Liver (tissue), 9 donors: ENCODE results near the gene MIPEP. TPM values are rescaled to one million over a fixed set of nuclear protein-coding genes. Genes with fewer than 3 reads are reported as not detected.

Source experiments
- DNase-seq: peaks from one replicate; pipeline ENCODE4 v3.0.0-alpha.2; 2017; ENCODE audit warnings: low spot score
- H3K27ac ChIP-seq, 2 donors: one replicate each; pipeline ENCODE4 v1.7.0; 2013; ENCODE audit warnings: inconsistent platforms in 2 of 2, low read length in 2 of 2, control low read depth in 1 of 2, low read depth in 1 of 2, mild to moderate bottlenecking in 1 of 2
- H3K27me3 ChIP-seq, 4 donors: one replicate each; pipeline versions ENCODE4 v1.6.1 to v1.7.0; 2013; ENCODE audit warnings: low read length in 3 of 4, inconsistent platforms in 1 of 4, mild to moderate bottlenecking in 1 of 4, moderate library complexity in 1 of 4; ENCODE audit not compliant: control insufficient read depth in 4 of 4, insufficient read depth in 4 of 4
- H3K36me3 ChIP-seq, 4 donors: one replicate each; pipeline versions ENCODE4 v1.6.1 to v1.7.0; 2013; ENCODE audit warnings: low read length in 3 of 4, mild to moderate bottlenecking in 3 of 4, low read depth in 1 of 4, moderate library complexity in 1 of 4; ENCODE audit not compliant: control insufficient read depth in 4 of 4, insufficient read depth in 3 of 4
- H3K4me1 ChIP-seq, 4 donors: one replicate each; pipeline versions ENCODE4 v1.6.1 to v1.7.0; 2013; ENCODE audit warnings: low read length in 3 of 4, mild to moderate bottlenecking in 3 of 4, moderate library complexity in 1 of 4; ENCODE audit not compliant: control insufficient read depth in 4 of 4, insufficient read depth in 4 of 4
- H3K4me3 ChIP-seq, 3 donors: one replicate each; pipeline versions ENCODE4 v1.6.1 to v1.7.0; 2013; ENCODE audit warnings: low read length in 3 of 3, control low read depth in 1 of 3, low read depth in 1 of 3, mild to moderate bottlenecking in 1 of 3
- H3K9ac ChIP-seq, 2 donors: one replicate each; pipeline ENCODE4 v1.7.0; 2013; ENCODE audit warnings: low read length in 2 of 2, mild to moderate bottlenecking in 2 of 2, moderate library complexity in 2 of 2, control low read depth in 1 of 2, low read depth in 1 of 2
- H3K9me3 ChIP-seq, 4 donors: one replicate each; pipeline versions ENCODE4 v1.6.1 to v1.7.0; 2013; ENCODE audit warnings: low read length in 3 of 4; ENCODE audit not compliant: control insufficient read depth in 4 of 4
- EGR1 ChIP-seq, 2 donors: IDR thresholded peaks; 2 replicates each; pipeline ENCODE4 v1.6.1; 2016 to 2018; ENCODE audit warnings: antibody characterized with exemption in 2 of 2, low read depth in 2 of 2
- FOXA1 ChIP-seq: IDR thresholded peaks from 2 replicates; pipeline ENCODE4 v1.6.1; 2016; ENCODE audit warnings: antibody characterized with exemption
- FOXA2 ChIP-seq: IDR thresholded peaks from 2 replicates; pipeline ENCODE4 v1.6.1; 2016; ENCODE audit warnings: antibody characterized with exemption
- GABPA ChIP-seq, 2 donors: IDR thresholded peaks in 1 of 2; conservative IDR thresholded peaks in 1 of 2; 2 replicates each; pipeline ENCODE4 v1.6.1; 2016; ENCODE audit warnings: antibody characterized with exemption in 2 of 2, mild to moderate bottlenecking in 1 of 2, moderate library complexity in 1 of 2
- HNF4A ChIP-seq, 2 donors: conservative IDR thresholded peaks; 2 replicates each; pipeline ENCODE4 v1.6.1; 2016; ENCODE audit warnings: antibody characterized with exemption in 2 of 2, mild to moderate bottlenecking in 2 of 2
- HNF4G ChIP-seq: IDR thresholded peaks from 2 replicates; pipeline ENCODE4 v1.6.1; 2016; ENCODE audit warnings: antibody characterized with exemption
- JUND ChIP-seq, 2 donors: IDR thresholded peaks; 2 replicates each; pipeline ENCODE4 v1.6.1; 2016; ENCODE audit warnings: antibody characterized with exemption in 2 of 2
- NR2F2 ChIP-seq: IDR thresholded peaks from 2 replicates; pipeline ENCODE4 v1.6.1; 2016; ENCODE audit warnings: antibody characterized with exemption
- RAD21 ChIP-seq, 2 donors: IDR thresholded peaks; 2 replicates each; pipeline ENCODE4 v1.6.1; 2016; ENCODE audit warnings: antibody characterized with exemption in 2 of 2, mild to moderate bottlenecking in 2 of 2
- RXRA ChIP-seq, 2 donors: IDR thresholded peaks; 2 replicates each; pipeline ENCODE4 v1.6.1; 2017 to 2018; ENCODE audit warnings: antibody characterized with exemption in 2 of 2, mild to moderate bottlenecking in 1 of 2
- SP1 ChIP-seq: IDR thresholded peaks from 2 replicates; pipeline ENCODE4 v1.6.1; 2018; ENCODE audit warnings: antibody characterized with exemption, mild to moderate bottlenecking
- TAF1 ChIP-seq: conservative IDR thresholded peaks from 2 replicates; pipeline ENCODE4 v1.6.1; 2016; ENCODE audit warnings: antibody characterized with exemption, mild to moderate bottlenecking
- YY1 ChIP-seq: IDR thresholded peaks from 2 replicates; pipeline ENCODE4 v1.6.1; 2016; ENCODE audit warnings: antibody characterized with exemption, mild to moderate bottlenecking
- whole genome bisulfite sequencing: extraction: QIAGEN DNeasy Blood & Tissue Kit; methylation state at CpG from one replicate; pipeline ENCODE4 v1.1.7; 2013; 5-methylcytosine and 5-hydroxymethylcytosine counted together
- polyA plus RNA-seq, 2 donors: library from polyadenylated mRNA; stranded (reverse) in 1 of 2; unstranded in 1 of 2; fragments of 200-250 nt in 1 of 2; fragments of >200 nt in 1 of 2; fragmentation: Nextera tagmentation in 1 of 2; extraction: Ambion mirVana in 1 of 2; gene quantifications; one replicate each; pipeline versions ENCODE4 v1.2.1 to v1.2.3, GENCODE V29; 2013 to 2015
- total RNA-seq, 2 donors: library from RNA; depleted of rRNA; stranded (reverse); fragments of >200 nt; gene quantifications; one replicate each; pipeline ENCODE4 v1.2.3, GENCODE V29; 2014
- TF ChIP-seq, protein P1 (sequence below): IDR thresholded peaks from 2 replicates; pipeline ENCODE4 v1.6.1; 2016; ENCODE audit warnings: antibody characterized with exemption
- TF ChIP-seq, protein P2 (sequence below): IDR thresholded peaks from 2 replicates; pipeline ENCODE4 v1.6.1; 2016; ENCODE audit warnings: antibody characterized with exemption
- TF ChIP-seq, protein P3 (sequence below): IDR thresholded peaks from 2 replicates; pipeline ENCODE4 v1.6.1; 2016; ENCODE audit warnings: antibody characterized with exemption
- TF ChIP-seq, protein P4 (sequence below): fragments of 150-350 bp; IDR thresholded peaks from 2 replicates; pipeline ENCODE4 v1.5.1; 2017; ENCODE audit warnings: improper control_type of control experiment, low read depth, low read length; ENCODE audit not compliant: missing input control
- TF ChIP-seq, protein P5 (sequence below): IDR thresholded peaks from 2 replicates; pipeline ENCODE4 v1.6.1; 2016; ENCODE audit warnings: antibody characterized with exemption, mild to moderate bottlenecking
- donor health status: healthy.
- donor health status: healthy.
- donor health status: healthy.
- donor health status: healthy.
- donor health status: healthy.

The MIPEP gene
- total and polyA plus RNA-seq, 4 donors, result 7.4 to 11.7 (median 10.2) TPM

DNA sequence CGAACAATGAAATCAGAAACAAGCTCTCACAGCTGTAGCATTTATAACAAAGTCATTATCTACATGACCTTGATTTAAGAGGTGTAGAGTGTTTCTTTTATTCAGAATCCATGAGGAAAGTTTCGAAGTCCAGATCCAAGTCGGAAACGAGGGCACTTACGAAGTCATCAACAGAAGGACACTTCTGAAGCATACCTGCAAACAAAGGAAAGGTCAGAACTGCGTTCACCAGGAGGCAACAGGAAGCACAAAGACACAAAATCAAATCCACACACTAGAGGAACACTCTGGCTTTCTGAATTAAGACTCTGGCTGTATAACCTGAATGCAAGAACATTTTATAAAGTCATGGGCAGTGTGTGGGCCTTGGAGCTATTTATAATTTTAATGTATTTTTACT lies 158.9 kb downstream of the MIPEP start:
- Histone ChIP-seq H3K9ac (no peak overlapping the region), H3K4me3 (no peak overlapping the region), H3K36me3 (no peaks in the 10 kb centered on the region), H3K27me3 (no peaks in the 10 kb centered on the region), H3K27ac (no peak overlapping the region), H3K9me3 (no peaks in the 10 kb centered on the region), H3K4me1 (no peaks in the 10 kb centered on the region)
- DNase-seq, result no peak
- 89% methylated on average over 6 of the region's 6 CpGs for WGBS
- TF ChIP-seq RXRA (IDR thresholded peaks at IDR 0.05) (no peak), GABPA (IDR thresholded peaks at IDR 0.05 in 1 of 2, conservative IDR thresholded peaks at IDR 0.05 in 1 of 2) (no peak), NR2F2 (no peak), EGR1 (IDR thresholded peaks at IDR 0.05; ENCODE audit: low read depth in 2 of 2) (no peak), TAF1 (no peak), SP1 (no peak), HNF4A (conservative IDR thresholded peaks at IDR 0.05) (no peak)

DNA sequence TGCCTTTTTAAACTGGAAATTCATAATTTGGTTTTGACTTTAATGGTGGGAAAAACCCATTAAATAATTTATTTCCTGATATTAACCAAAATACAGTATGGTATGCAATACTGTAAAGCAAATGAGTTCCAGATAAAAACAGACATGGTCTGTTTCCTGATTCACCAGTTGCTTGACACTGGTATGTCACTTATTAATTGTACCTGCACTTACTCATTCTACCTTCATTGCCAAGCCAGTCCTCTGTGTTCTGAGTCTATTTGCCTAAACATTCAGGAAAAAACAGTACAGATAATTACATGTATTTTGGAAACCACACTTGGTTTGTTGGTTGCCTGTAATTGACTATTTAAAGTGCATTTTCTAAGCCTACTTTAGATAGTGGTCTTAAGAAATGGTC lies 159.7 kb downstream of the MIPEP start:
- H3K9ac ChIP-seq, result no peak overlapping the region
- no peaks in the 10 kb centered on the region for H3K9me3 ChIP-seq
- H3K36me3 ChIP-seq, result no peaks in the 10 kb centered on the region
- H3K27me3 ChIP-seq, result no peaks in the 10 kb centered on the region
- TF ChIP-seq, protein P1, sequence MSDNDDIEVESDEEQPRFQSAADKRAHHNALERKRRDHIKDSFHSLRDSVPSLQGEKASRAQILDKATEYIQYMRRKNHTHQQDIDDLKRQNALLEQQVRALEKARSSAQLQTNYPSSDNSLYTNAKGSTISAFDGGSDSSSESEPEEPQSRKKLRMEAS, result no peak
- no peak for TF ChIP-seq HNF4A (conservative IDR thresholded peaks at IDR 0.05)
- TF ChIP-seq JUND (IDR thresholded peaks at IDR 0.05), result no peak
- DNase-seq, result no peak
- H3K4me3 ChIP-seq, result no peak overlapping the region
- no peaks in the 10 kb centered on the region for H3K4me1 ChIP-seq
- no peak overlapping the region for H3K27ac ChIP-seq

DNA sequence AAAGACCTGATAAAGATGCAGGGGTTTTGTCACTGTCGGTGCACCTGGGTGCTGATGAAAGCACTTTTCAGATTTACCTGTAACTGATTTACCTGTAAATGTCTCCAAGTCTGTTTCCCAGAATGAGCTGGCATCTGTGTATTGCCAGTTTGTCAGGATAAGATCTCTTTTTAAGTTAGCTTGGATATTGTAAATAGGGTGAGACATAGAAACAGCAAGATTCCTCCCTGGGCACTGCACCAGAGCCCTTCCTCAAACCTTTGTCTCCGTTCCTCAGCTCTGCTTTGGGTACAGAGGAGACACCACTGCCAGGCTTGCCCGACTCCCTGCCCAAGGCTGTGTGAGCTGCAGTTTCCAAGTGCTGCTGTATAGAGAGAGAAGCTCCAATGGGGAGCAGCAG lies 160.4 kb downstream of the MIPEP start:
- H3K27me3 ChIP-seq, result no peaks in the 10 kb centered on the region
- 97% methylated on average over 3 of the region's 3 CpGs for WGBS
- TF ChIP-seq, protein P1, result no peak
- TF ChIP-seq RAD21 (IDR thresholded peaks at IDR 0.05) (no peak), EGR1 (IDR thresholded peaks at IDR 0.05; ENCODE audit: low read depth in 2 of 2) (no peak), FOXA2 (no peak), RXRA (IDR thresholded peaks at IDR 0.05) (no peak), YY1 (no peak), TAF1 (no peak), FOXA1 (no peak), JUND (IDR thresholded peaks at IDR 0.05) (no peak), HNF4G (no peak), NR2F2 (no peak), HNF4A (conservative IDR thresholded peaks at IDR 0.05) (no peak), GABPA (IDR thresholded peaks at IDR 0.05 in 1 of 2, conservative IDR thresholded peaks at IDR 0.05 in 1 of 2) (no peak)
- TF ChIP-seq, protein P2, sequence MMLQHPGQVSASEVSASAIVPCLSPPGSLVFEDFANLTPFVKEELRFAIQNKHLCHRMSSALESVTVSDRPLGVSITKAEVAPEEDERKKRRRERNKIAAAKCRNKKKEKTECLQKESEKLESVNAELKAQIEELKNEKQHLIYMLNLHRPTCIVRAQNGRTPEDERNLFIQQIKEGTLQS, result no peak
- TF ChIP-seq, protein P3, sequence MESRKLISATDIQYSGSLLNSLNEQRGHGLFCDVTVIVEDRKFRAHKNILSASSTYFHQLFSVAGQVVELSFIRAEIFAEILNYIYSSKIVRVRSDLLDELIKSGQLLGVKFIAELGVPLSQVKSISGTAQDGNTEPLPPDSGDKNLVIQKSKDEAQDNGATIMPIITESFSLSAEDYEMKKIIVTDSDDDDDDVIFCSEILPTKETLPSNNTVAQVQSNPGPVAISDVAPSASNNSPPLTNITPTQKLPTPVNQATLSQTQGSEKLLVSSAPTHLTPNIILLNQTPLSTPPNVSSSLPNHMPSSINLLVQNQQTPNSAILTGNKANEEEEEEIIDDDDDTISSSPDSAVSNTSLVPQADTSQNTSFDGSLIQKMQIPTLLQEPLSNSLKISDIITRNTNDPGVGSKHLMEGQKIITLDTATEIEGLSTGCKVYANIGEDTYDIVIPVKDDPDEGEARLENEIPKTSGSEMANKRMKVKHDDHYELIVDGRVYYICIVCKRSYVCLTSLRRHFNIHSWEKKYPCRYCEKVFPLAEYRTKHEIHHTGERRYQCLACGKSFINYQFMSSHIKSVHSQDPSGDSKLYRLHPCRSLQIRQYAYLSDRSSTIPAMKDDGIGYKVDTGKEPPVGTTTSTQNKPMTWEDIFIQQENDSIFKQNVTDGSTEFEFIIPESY, result no peak
- TF ChIP-seq, protein P4, sequence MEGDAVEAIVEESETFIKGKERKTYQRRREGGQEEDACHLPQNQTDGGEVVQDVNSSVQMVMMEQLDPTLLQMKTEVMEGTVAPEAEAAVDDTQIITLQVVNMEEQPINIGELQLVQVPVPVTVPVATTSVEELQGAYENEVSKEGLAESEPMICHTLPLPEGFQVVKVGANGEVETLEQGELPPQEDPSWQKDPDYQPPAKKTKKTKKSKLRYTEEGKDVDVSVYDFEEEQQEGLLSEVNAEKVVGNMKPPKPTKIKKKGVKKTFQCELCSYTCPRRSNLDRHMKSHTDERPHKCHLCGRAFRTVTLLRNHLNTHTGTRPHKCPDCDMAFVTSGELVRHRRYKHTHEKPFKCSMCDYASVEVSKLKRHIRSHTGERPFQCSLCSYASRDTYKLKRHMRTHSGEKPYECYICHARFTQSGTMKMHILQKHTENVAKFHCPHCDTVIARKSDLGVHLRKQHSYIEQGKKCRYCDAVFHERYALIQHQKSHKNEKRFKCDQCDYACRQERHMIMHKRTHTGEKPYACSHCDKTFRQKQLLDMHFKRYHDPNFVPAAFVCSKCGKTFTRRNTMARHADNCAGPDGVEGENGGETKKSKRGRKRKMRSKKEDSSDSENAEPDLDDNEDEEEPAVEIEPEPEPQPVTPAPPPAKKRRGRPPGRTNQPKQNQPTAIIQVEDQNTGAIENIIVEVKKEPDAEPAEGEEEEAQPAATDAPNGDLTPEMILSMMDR, result no peak
- TF ChIP-seq, protein P5, sequence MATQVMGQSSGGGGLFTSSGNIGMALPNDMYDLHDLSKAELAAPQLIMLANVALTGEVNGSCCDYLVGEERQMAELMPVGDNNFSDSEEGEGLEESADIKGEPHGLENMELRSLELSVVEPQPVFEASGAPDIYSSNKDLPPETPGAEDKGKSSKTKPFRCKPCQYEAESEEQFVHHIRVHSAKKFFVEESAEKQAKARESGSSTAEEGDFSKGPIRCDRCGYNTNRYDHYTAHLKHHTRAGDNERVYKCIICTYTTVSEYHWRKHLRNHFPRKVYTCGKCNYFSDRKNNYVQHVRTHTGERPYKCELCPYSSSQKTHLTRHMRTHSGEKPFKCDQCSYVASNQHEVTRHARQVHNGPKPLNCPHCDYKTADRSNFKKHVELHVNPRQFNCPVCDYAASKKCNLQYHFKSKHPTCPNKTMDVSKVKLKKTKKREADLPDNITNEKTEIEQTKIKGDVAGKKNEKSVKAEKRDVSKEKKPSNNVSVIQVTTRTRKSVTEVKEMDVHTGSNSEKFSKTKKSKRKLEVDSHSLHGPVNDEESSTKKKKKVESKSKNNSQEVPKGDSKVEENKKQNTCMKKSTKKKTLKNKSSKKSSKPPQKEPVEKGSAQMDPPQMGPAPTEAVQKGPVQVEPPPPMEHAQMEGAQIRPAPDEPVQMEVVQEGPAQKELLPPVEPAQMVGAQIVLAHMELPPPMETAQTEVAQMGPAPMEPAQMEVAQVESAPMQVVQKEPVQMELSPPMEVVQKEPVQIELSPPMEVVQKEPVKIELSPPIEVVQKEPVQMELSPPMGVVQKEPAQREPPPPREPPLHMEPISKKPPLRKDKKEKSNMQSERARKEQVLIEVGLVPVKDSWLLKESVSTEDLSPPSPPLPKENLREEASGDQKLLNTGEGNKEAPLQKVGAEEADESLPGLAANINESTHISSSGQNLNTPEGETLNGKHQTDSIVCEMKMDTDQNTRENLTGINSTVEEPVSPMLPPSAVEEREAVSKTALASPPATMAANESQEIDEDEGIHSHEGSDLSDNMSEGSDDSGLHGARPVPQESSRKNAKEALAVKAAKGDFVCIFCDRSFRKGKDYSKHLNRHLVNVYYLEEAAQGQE, result no peak
- H3K4me3 ChIP-seq, result no peak overlapping the region
- no peak overlapping the region for H3K9ac ChIP-seq
- H3K9me3 ChIP-seq, result no peaks in the 10 kb centered on the region
- no peak for DNase-seq
- H3K36me3 ChIP-seq, result no peaks in the 10 kb centered on the region
- no peak overlapping the region for H3K27ac ChIP-seq
- H3K4me1 ChIP-seq, result no peaks in the 10 kb centered on the region
